SIG-M5 treated with dmso at 0.1 percent for 504 hours (cell line): ENCODE data around the gene SIGLEC14.

Source experiments
- DNase-seq: peaks from one replicate; lab custom pipeline; 2025; ENCODE audit not compliant: unreplicated experiment; lab: John Stamatoyannopoulos, UW

SIGLEC14 gene

DNA sequence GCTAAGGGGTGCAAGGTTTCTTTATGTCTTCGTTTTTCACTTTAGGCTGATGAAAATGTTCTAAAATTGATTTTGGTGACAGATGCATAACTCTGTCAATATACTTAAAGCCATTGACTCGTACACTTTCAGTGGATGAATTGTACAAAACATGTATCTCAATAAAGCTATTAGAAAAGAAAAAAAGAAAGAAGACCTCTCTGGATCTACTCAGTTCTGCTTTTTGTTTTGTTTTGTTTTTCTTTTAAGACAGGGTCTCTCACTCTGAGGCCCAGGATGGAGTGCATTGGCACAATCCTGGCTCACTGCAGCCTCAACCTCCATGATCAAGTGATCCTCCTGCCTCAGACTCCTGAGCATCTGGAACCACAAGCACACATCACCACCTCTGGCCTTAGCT lies 19.9 kb downstream of the SIGLEC14 start:
- DNase-seq: no peak

DNA sequence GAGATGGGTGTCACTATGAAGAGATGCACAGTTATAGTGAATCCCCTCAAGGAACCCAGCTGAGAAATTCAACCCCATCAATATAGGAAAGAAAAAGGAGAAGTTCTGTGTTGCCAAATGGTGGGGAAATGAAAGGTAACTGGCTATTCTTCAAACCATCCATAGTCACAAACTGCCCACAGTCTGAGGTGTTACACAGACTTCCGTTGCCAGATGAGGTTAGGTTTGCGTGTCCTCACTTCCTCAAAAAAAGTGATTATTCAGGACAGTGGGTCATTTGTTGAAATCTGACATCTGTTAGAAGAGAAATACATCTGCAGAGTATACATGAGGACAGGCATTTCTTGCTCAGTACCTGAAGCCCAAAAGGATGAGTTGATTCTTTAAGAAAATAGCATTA lies 25.4 kb downstream of the SIGLEC14 start:
- peak; percentile 76 for DNase-seq

DNA sequence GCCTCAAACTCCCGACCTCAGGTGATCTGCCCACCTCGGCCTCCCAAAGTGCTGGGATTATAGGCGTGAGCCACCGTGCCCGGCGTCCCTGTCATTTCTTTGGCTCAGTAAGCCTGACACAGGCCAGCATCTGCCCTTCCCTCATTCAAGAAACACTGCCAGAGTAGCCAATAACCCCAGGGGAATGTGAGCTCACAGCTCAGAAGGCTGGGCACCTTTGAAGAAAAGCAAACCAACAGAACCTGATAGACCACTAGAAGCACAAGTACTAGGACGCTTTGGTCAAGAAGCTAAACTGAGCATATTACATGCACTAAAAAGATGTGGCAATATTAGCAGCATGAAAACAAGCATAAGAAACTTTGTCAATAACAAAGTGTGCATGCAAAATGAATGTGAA lies 30.6 kb downstream of the SIGLEC14 start:
- peak; percentile 30 for DNase-seq

DNA sequence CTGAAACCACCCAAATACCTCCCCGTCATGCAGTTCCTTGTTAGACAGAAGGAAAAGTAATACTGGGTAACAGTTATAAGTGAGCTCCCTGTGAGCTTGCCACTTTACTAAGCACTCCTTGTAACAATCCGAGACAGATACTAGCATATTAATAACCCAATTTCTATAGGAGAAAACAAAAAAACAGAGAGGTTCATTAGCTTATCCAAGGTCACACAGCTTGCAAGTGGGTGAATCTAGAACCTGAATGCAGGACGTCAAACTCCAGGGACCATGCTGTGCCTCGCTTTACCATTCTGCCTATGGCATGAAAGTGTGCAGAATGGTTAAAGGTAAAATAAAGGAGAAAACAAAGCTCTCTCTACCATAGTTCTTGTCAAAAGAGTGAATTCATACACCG lies 31.8 kb downstream of the SIGLEC14 start:
- DNase-seq: no peak

DNA sequence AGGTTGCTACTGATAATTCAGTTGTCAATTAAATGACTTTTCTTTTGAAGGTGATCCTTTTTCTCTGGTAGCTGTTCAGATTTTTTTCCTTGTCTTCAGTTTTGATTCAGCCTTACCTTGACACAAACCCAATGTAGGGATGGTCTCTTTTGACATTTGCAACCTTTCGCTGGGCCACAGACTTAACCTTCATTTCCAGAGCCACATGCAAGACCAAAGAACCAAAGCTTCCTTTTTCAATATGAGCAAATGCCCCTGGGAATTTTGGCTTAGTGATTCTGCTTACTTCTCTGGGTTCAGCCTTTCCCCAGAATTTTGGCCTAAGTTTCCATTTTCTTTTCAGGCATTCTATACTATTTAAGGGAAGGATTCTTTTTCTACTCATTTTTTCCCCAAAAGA lies 36.0 kb downstream of the SIGLEC14 start:
- DNase-seq: no peak

DNA sequence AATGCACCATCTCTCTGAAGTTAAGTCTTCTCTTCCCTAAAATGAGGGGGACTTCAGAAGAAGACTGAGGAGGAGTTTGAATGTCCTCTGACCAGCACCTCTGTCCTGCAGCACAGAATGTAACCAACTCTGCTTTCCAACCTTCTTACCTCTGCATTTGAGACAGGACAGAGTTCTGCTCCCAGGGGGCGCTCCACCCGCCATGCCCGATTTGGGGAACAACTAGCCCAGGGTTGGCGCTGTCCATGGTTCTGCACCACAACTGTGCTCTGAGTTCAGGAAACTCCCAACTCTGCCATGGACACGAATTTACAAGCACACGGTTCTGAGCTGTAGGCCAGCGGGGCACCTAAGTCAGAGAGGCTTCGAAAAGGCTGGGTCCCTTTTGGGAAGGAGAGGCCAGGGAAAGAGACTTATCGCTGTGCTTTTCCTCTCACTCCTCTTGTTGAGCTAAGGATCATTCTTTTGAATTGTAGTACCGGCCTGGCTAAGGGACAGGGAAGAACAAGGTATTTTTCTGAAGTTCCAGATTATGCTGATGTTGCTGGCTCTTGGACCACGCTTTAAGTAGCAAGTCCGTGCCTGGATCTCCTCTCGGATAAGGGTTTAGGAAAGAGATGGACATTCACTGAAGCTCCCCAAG lies 38.6 kb downstream of the SIGLEC14 start:
- peak; percentile 72 for DNase-seq

DNA sequence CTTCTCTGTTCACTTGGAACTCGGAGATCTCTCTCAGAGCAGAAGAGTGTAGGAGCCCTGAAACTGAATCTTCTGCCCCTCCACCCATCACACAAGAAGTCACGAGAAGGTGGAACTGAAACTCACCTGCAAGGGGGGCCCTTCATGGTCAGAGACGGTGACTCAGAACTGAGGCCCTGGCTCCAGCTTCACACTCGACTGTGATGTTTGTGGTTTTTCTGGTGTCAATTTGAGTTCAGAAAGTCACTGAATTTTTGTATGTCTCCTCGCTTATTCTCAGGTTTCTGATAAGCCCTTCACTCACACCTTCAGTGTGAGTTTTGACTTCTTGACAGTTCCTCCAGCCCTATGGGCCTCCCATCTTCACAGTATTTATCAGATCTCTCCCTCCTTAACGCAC lies 39.5 kb downstream of the SIGLEC14 start:
- DNase-seq: no peak

DNA sequence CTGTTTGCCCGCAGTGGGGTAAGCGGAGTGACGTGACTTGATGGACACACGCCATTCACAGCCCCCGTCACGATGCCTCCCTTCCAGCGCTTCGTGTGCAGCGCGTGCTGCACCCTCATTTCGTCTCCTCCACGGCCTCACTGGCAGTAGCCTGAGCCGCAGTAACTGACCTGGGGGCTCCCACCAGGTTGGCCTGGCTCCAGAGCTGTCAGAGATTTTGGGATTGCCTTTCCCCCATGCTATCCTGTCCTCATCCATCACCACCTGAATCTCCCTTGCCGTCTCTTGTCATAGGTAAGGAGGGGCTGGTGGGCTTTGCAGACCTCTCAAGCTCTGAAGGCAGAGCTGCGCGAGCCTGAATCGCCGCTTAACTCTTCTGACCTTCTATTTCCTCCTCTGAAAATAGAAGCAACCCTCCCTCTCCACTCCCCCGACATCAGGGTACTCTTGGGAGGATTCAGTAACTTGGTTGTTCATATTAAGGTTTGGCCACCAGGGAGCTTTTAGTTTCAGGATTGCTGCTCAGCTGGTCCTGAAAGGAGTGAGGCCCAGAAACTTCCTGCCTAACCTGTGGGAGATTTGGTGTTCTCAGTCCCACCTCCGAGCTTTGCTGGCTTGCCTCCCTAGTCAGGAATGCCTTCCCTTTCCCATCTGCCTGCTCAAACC lies 44.3 kb downstream of the SIGLEC14 start:
- no peak for DNase-seq

DNA sequence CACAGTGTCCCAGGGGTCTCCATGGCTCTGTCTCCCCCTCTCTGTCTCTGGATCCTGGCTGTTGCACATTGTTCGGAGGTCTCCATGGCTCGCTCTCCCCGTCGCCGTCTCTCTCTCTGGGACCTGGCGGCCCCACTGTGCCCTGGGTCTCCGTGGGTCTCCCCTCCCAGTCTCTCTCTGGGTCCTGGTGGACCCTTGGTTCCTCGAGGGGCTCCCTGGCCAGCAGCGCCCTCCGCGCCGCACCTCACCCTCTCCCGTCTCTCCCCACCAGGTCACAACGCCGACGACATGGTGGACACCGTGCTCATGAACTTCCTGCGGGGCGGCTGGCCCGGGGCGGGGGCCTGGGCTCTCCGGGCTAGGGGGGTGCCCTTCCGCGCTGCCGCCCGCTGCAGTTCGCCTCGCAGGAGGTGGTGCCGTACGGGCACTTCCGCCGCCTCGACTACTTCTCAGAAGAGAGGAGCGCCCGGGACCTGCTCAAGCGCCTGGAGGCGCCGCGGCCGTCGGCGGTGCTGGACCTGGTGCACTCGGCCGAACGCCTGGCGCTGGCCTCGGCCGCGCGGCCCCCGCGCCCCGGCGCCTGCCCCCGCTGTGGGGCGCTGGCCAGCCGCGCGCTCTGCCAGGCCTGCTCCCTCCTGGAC lies 45.6 kb downstream of the SIGLEC14 start:
- DNase-seq: no peak

DNA sequence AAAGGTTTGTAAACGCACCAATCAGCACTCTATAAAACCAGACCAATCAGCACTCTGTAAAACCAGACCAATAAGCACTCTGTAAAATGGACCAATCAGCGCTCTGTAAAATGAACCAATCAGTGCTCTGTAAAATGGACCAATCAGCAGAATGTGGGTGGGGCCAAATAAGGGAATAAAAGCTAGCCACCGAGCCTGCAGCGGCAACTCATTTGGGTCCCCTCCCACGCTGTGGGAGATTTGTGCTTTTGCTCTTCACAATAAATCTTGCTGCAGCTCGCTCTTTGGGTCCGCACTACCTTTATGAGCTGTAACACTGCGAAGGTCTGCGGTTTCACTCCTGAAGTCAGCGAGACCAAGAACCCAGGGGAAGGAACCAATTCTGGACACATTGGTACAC lies 47.5 kb downstream of the SIGLEC14 start:
- no peak for DNase-seq

DNA sequence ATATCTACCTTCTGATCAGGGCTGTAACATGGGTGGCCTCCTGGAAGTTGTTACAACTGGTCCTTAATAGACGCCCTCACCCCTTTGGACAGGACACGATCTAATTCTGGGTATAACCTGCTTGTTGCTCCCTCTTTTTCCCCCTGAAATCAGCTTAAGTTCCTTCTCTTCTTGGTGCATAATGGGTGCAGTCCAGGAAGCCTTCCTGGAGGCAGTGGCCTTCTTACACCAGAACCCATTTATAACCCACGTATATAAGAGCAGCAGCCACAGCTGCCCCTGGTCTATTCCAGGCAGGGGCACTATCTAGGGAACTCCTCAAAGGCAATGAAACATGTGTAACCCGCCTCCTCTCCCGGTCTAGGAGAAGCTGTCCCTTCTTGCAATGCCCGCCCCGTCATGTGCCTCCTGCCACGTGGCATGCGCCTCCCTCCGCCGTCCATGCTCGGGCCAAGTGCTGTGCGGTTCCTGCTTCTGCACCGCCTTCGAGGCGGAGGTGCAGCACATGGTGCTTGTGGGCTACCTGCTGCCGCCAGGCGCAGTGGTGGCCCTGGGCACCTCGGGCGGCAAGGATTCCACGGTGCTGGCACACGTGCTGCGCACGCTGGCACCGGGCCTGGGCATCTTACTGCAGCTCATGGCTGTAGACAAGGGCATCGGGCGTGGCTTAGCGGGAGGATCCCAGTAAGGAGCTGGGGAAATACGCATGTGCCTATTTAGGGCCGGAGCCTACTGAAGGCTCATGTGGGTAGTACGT lies 48.3 kb downstream of the SIGLEC14 start:
- DNase-seq: no peak

DNA sequence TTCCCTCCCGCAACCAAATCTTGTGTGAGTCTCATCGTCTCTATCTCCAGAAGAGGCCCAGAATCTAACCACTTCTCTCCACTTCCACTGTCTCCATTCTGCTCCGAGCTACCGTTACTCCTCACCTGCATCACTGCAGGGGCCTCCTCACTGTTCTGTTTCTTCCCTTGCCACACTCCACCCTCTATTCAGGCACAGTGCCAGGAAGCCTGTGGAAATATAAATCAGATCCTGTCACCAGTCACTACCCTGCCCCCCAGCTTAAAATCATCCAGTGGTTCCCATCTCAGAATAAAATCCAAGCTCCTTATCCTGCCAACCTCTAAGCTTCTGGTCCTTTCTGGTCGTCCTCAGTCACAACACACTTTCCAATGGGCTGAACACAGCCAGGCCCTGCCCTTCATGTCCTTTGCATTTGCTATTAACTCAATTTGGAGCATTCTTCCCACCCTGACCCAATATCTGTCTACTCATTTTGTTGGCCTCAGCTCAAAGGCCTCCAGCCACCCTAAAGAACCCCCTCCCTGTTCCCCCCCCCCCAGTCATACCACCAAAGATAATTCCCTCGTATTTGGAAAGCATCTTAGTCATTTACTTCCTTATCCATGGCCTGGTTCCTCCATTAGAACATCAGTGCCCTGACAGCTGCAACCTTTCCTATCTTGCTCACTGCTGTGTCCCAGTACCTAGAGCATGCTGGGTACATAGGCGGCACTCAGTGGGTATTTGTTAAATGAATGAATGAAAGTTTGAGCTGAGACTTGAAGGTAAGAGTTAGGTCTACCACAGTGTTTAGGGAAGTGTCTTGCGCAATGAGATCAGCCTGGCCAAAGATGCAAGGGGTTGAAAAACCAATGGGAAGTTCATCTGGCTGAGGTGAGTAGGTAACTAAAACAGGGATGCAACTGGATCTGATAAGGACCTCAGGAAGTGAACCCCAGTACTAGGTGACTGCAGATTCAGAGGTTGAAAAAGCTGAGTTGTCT lies 51.1 kb downstream of the SIGLEC14 start:
- peak; percentile 13 for DNase-seq

DNA sequence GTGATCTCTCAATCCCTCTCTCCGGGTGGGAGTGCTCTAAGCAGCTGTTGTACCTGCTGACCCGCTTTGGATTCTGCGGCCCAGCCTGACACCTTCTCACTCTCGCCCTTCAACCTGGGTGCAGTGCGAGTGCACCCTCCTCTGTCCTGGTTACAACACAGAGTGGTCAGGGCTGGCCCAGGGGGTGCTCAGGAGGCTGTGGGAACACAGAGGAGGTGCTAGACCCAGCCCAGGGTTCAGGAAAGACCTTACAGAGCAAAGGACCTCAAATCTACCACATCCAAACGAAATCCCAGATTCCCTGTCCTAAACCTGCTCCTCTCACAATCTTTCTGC lies 51.9 kb downstream of the SIGLEC14 start:
- DNase-seq: no peak

DNA sequence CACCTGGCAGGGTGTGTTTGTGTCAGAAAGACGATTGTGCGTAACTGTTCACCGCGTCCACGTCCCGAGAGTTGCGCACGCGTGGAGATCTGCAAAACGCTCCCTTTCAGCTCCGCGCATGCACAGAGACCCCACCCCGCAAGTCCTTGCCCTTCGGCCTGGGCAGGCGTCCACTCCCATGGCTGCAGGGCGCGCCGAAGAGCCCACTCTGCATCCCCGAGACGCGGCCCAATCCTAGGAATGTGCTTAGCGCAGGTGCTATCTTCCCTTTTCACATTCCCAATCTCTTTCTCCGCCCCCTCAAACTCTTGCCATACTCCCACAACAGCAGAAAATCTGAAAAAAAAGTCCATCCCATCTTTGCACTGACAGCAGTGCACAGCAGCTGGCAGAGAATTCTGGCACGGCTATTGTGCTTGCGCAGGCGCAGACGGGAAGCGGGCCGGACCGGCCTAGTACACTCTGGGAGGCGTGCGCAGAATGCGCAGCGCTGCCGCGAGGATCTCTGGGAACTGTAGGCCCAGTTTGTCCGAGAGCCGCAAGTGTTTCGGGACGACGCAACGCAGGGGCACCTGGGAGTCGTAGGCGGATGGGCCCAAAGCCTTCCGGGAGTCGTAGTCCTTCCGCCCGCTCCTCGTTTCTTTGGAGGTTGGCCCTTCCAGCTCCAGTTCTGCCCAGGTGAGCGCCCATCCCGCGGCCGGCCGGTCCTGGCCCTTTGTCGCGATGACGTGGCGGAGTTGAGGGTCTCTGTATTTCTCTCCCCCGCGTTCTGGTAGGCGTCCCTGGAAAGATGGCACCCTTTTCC lies 52.5 kb downstream of the SIGLEC14 start:
- peak; percentile 90 for DNase-seq

DNA sequence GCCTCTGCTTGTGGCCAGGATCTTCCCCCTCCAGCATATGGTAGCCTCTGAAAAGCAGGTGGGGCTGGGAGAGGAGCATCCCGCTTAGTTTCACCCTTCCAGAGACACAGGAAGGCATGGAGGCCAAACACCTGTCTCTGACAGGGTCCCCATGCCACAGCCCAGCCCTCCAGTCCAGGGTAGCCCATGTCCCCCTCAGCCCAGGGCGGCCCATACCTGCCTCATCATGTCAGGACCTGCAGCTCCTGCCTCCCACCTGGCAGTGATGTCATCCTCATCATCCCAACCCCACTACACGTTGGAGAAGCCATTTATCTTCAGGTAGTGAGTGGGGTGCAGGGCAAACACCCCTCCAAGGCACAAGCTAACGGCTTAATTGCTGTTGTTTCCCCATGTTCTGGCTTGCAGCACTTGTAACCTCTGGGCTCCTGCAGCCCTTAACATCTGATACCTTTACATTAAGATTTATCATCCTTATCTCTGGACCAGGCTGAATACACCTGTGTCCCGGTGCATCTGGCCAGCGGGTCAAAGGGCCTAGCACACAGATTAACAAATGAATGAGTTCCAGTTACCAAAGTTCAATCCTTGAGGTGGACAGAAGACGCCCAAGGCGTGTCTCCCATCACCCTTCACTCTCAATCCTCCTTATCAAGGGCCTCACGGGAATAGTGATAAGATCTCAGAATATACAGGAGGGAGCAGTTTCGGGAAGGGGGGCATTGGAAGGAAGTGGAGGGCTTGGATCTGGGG lies 53.3 kb downstream of the SIGLEC14 start:
- no peak for DNase-seq
